D341Med (cell line): Measurements from ENCODE around the gene CMTM4.
"Not testable (repeated sequence)": the region's sequence is repeated elsewhere in the genome, so short reads cannot be mapped to it uniquely, and the experiment has no call there.

Experiments
- DNase-seq: peaks from one replicate; pipeline ENCODE4 v3.0.0; 2012; ENCODE audit warnings: low spot score

Gene CMTM4

GRCh38 chr16:66616169-66616568, 80.4 kb downstream of the CMTM4 start:
- no peak for DNase-seq

GRCh38 chr16:66614161-66614802, 82.3 kb downstream of the CMTM4 start:
- DNase-seq: no peak

- DNase-seq: no peak
Measured at GRCh38 chr16:66612422-66612821, 84.1 kb downstream of the CMTM4 start.

GRCh38 chr16:66611911-66612310, 84.6 kb downstream of the CMTM4 start:
- DNase-seq: not testable (repeated sequence)

- no peak for DNase-seq
Measured at GRCh38 chr16:66610111-66610820, 86.3 kb downstream of the CMTM4 start.

GRCh38 chr16:66609139-66609510, 87.4 kb downstream of the CMTM4 start:
- no peak for DNase-seq

- DNase-seq: peak; percentile 89
Measured at GRCh38 chr16:66608241-66609138, 88.1 kb downstream of the CMTM4 start.

GRCh38 chr16:66605979-66606751, 90.4 kb downstream of the CMTM4 start:
- DNase-seq: no peak

- DNase-seq: peak; percentile 52
Measured at GRCh38 chr16:66605177-66605978, 91.2 kb downstream of the CMTM4 start.

GRCh38 chr16:66604376-66605176, 92.0 kb downstream of the CMTM4 start, which contains the start of gene CMTM3:
Gene CMTM3, plus strand, starts transcription at chr16:66604704. Its CDS starts 102 bp downstream, at chr16:66604806.
- DNase-seq: peak; percentile 88

GRCh38 chr16:66603537-66604375, 92.8 kb downstream of the CMTM4 start:
- no peak for DNase-seq

GRCh38 chr16:66601471-66601870, 95.1 kb downstream of the CMTM4 start:
- no peak for DNase-seq

GRCh38 chr16:66600477-66600876, 96.1 kb downstream of the CMTM4 start:
- DNase-seq: no peak

GRCh38 chr16:66599726-66600125, 96.8 kb downstream of the CMTM4 start:
- DNase-seq: no peak

GRCh38 chr16:66598111-66598510, 98.4 kb downstream of the CMTM4 start:
- DNase-seq: no peak

- DNase-seq: no peak
Measured at GRCh38 chr16:66596986-66597848, 99.3 kb downstream of the CMTM4 start.

GRCh38 chr16:66596559-66596958, 100.0 kb downstream of the CMTM4 start:
- not testable (repeated sequence) for DNase-seq

- no peak for DNase-seq
Measured at GRCh38 chr16:66594739-66595138, 101.8 kb downstream of the CMTM4 start.
